Epithelial cell of proximal tubule (primary cell): Measurements from ENCODE around the gene ARFRP1. TPM values are rescaled to one million over a fixed set of nuclear protein-coding genes. Genes with fewer than 3 reads are reported as not detected.
"Not testable (repeated sequence)": the region's sequence is repeated elsewhere in the genome, so short reads cannot be mapped to it uniquely, and the experiment has no call there.

Experiments
- DNase-seq: peaks from one replicate; pipeline ENCODE4 v3.0.0-alpha.2; 2011; ENCODE audit warnings: low read depth
- H3K4me3 ChIP-seq: 2 replicates; pipeline ENCODE4 v1.5.1; 2011; ENCODE audit warnings: low read depth, mild to moderate bottlenecking, low read length
- total RNA-seq: library from RNA; depleted of rRNA; stranded (reverse); fragments of >200 nt; gene quantifications from 2 replicates; pipeline ENCODE4 v1.2.3, GENCODE V29; 2015
- TF ChIP-seq, protein P1 (sequence below): conservative IDR thresholded peaks from 2 replicates; pipeline ENCODE4 v1.5.1; 2012; ENCODE audit warnings: low read depth, mild to moderate bottlenecking, low read length

The ARFRP1 gene
- total RNA-seq, 1 donor from 2014 or later: 49.0 TPM

DNA sequence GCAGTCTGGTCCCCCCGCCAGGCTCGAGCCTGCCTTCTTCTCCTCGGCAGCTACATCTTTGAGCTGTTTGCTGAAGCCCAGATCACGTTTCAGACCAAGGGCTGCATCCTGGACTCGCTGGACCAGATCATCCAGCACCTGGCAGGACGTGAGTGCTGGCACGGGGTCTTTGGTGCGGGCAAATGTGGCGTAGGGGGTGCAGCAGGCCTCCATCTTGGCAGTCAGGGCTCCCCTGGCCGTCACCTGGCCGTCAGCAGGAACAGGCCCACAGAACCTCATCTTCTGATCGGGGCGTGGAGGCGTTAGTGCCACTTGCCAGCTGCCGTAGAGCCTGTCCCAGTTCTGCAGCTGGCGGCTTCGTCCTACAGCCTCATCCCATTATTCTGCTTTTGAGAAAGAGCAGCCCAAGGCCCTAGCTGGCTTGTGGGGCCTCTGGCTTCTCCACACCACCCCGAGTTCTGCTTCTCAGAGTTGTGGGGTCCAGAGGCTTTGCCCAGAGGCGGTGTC, 27.9 kb downstream of the ARFRP1 start:
- TF ChIP-seq, protein P1, sequence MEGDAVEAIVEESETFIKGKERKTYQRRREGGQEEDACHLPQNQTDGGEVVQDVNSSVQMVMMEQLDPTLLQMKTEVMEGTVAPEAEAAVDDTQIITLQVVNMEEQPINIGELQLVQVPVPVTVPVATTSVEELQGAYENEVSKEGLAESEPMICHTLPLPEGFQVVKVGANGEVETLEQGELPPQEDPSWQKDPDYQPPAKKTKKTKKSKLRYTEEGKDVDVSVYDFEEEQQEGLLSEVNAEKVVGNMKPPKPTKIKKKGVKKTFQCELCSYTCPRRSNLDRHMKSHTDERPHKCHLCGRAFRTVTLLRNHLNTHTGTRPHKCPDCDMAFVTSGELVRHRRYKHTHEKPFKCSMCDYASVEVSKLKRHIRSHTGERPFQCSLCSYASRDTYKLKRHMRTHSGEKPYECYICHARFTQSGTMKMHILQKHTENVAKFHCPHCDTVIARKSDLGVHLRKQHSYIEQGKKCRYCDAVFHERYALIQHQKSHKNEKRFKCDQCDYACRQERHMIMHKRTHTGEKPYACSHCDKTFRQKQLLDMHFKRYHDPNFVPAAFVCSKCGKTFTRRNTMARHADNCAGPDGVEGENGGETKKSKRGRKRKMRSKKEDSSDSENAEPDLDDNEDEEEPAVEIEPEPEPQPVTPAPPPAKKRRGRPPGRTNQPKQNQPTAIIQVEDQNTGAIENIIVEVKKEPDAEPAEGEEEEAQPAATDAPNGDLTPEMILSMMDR: no peak
- no peak overlapping the region for H3K4me3 ChIP-seq
- DNase-seq: no peak

DNA sequence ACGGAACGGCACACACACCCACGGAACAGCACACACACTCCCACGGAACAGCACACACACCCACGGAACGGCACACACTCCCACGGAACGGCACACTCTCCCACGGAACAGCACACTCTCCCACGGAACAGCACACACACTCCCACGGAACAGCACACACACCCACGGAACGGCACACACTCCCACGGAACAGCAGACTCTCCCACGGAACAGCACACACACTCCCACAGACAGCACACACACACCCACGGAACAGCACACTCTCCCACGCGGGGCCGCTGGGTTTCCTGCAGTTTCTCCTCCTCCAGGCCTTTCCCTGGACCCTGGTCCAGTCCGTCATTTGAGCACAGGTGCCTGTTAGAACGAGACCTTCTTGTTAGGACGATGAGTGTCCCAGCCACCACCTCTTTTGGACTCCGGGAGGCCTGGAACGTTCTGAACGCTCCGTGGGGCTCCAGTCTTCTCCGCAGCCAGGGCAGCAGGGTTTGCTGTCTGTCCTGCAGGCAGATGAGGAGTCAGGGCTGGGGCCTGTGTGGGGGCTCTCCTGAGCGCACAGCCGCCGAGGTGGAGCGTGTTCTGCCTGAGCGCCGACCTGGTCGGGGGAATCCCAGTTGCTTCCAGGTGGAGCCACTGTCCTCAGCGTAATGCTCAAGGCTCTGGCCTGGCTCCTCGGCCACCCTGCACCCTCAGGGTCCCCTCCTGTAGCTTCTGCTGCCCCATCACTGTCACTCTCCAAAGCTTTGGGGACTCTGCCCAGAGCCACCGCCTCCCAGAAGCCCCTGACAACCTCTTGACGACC, 28.9 kb downstream of the ARFRP1 start:
- no peak for DNase-seq
- no peak overlapping the region for H3K4me3 ChIP-seq
- TF ChIP-seq, protein P1: no peak

GRCh38 chr20:63678071-63678470, 29.7 kb downstream of the ARFRP1 start:
- TF ChIP-seq, protein P1: no peak
- H3K4me3 ChIP-seq: no peak overlapping the region
- no peak for DNase-seq

GRCh38 chr20:63675681-63676368, 32.0 kb downstream of the ARFRP1 start:
- TF ChIP-seq, protein P1: no peak
- DNase-seq: no peak
- H3K4me3 ChIP-seq: no peak overlapping the region

DNA sequence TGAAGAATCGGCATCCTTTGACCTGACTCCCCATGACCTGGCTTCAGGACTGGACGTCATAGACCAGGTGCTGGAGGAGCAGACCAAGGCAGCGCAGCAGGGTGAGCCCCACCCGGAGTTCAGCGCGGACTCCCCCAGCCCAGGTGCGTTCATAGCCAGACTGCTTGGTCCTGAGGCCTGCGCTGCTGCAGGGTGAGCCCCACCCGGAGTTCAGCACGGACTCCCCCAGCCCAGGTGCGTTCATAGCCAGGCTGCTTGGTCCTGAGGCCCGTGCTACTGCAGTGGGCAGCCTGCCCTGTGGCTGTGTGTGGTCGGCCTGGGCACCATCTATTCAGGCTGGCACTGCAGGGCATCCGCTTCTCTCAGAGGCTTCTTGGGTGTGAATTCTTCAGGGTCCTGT, 33.8 kb downstream of the ARFRP1 start:
- no peak for DNase-seq
- TF ChIP-seq, protein P1: no peak

DNA sequence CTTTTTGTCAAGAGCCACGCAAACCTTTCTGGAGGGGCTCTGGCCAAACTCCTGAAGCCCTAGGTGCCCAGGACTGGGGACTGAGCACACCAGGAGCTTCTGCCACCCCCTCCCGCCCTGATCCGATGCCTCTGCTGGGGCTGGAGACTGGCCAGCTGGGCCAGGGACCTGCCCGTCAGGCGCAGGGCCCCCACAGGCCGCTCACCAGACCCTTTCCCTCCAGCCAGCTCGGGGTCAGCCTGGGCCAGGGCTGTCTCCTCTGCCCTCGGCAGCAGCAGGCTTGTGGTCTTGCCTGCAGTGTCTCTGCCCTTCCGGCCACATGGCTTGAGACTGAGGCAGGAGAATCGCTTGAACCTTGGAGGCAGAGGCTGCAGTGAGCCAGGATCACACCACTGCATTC, 35.1 kb downstream of the ARFRP1 start:
- no peak overlapping the region for H3K4me3 ChIP-seq
- no peak for DNase-seq
- TF ChIP-seq, protein P1: no peak

More for the DNA sequence above, 33.8 kb downstream of the ARFRP1 start:
- no peak overlapping the region for H3K4me3 ChIP-seq

- not testable (repeated sequence) for DNase-seq, H3K4me3 ChIP-seq
Observed at GRCh38 chr20:63671695-63672094, 36.1 kb downstream of the ARFRP1 start.
